ENCODE results near the gene PGLYRP3.

PGLYRP3 gene

GRCh38 chr1:153262462-153263157, 50.1 kb downstream of the PGLYRP3 start:
- TF ChIP-seq ZIC2 (tag by site-specific recombination; IDR thresholded peaks at IDR 0.05): peak; percentile 38
- TF ChIP-seq KLF17 (tag by site-specific recombination; IDR thresholded peaks at IDR 0.05): no peak
- ChIA-PET POLR2A (no interaction called here), CTCF (interaction anchor here (0.6 to 2.1 kb wide), 4 partner anchors 15 to 225 kb away, joined by 3 to 6 read pairs (median 4); no protein-coding TSS in a partner anchor)
- no peaks in the 10 kb centered on the region for H3K4me1 ChIP-seq (ENCODE audit: control insufficient read depth, insufficient read depth, low read length)
- H3K27ac ChIP-seq (ENCODE audit: extremely low read depth, low read depth, low read length): no peak overlapping the region
- no peaks in the 10 kb centered on the region for H3K36me3 ChIP-seq (ENCODE audit: control insufficient read depth in 2 of 2, insufficient read depth in 1 of 2, low read length in 2 of 2)
- no peak overlapping the region for H3K4me3 ChIP-seq (ENCODE audit: low read depth, low read length)
- H3K9me3 ChIP-seq (ENCODE audit: control insufficient read depth, insufficient read depth, low read depth, low read length): no peaks in the 10 kb centered on the region

GRCh38 chr1:153262070-153262366, 50.7 kb downstream of the PGLYRP3 start:
- H3K27ac ChIP-seq (ENCODE audit: extremely low read depth, low read depth, low read length): no peak overlapping the region
- H3K4me1 ChIP-seq (ENCODE audit: control insufficient read depth, insufficient read depth, low read length): no peaks in the 10 kb centered on the region
- no peaks in the 10 kb centered on the region for H3K9me3 ChIP-seq (ENCODE audit: control insufficient read depth, insufficient read depth, low read depth, low read length)
- CTCF ChIA-PET: interaction anchor here (0.6 to 2.1 kb wide), 4 partner anchors 16 to 224 kb away, joined by 3 to 6 read pairs (median 4); no protein-coding TSS in a partner anchor
- H3K4me3 ChIP-seq (ENCODE audit: low read depth, low read length): peak overlapping the region; percentile 46
- H3K36me3 ChIP-seq (ENCODE audit: control insufficient read depth in 2 of 2, insufficient read depth in 1 of 2, low read length in 2 of 2): no peaks in the 10 kb centered on the region
- POLR2A ChIA-PET: no interaction called here
- no peak for TF ChIP-seq MEIS1 (CRISPR knock-in tag; IDR thresholded peaks at IDR 0.05; ENCODE audit: borderline replicate concordance)
- TF ChIP-seq ATF2 (tag by site-specific recombination; IDR thresholded peaks at IDR 0.05; ENCODE audit: low read depth): peak; percentile 82; the same call in 1 of the 2 replicates
- no peak for TF ChIP-seq ZBTB1 (tag by site-specific recombination; IDR thresholded peaks at IDR 0.05)
- no peak for TF ChIP-seq FEZF1 (tag by site-specific recombination; IDR thresholded peaks at IDR 0.05)
- TF ChIP-seq ZNF600 (tag by site-specific recombination; IDR thresholded peaks at IDR 0.05): no peak
- no peak for TF ChIP-seq WT1 (tag by site-specific recombination; IDR thresholded peaks at IDR 0.05)
- TF ChIP-seq ZNF19 (tag by site-specific recombination; IDR thresholded peaks at IDR 0.05; ENCODE audit: low read depth): no peak
- TF ChIP-seq PRDM1 (tag by site-specific recombination; IDR thresholded peaks at IDR 0.05): 0 out of 2 replicates have a peak, but pooled peaks have one; percentile 28
- 0 out of 2 replicates have a peak, but pooled peaks have one; percentile 7 for TF ChIP-seq ZNF777 (tag by site-specific recombination; IDR thresholded peaks at IDR 0.05; ENCODE audit: borderline replicate concordance)
- TF ChIP-seq ZBTB6 (tag by site-specific recombination; IDR thresholded peaks at IDR 0.05): no peak
- no peak for TF ChIP-seq ZNF138 (tag by site-specific recombination; IDR thresholded peaks at IDR 0.05; ENCODE audit: borderline replicate concordance)
- TF ChIP-seq HIC1 (tag by site-specific recombination; IDR thresholded peaks at IDR 0.05): no peak
- no peak for TF ChIP-seq KLF10 (tag by site-specific recombination; IDR thresholded peaks at IDR 0.05)
- no peak for TF ChIP-seq ZBTB11 (tag by site-specific recombination; conservative IDR thresholded peaks at IDR 0.05; ENCODE audit: low read depth)
- peak; percentile 63 for TF ChIP-seq ZNF335 (tag by site-specific recombination; conservative IDR thresholded peaks at IDR 0.05)
- TF ChIP-seq ZNF585B (tag by site-specific recombination; IDR thresholded peaks at IDR 0.05): no peak
- TF ChIP-seq ZSCAN16 (tag by site-specific recombination; IDR thresholded peaks at IDR 0.05): no peak
- TF ChIP-seq ZNF76 (tag by site-specific recombination; IDR thresholded peaks at IDR 0.05; ENCODE audit: borderline replicate concordance, low read depth): no peak
- TF ChIP-seq ZNF2 (tag by site-specific recombination; IDR thresholded peaks at IDR 0.05): no peak
- TF ChIP-seq ZBTB44 (tag by site-specific recombination; IDR thresholded peaks at IDR 0.05): no peak
- TF ChIP-seq ZNF391 (tag by site-specific recombination; IDR thresholded peaks at IDR 0.05; ENCODE audit: borderline replicate concordance, low read depth): no peak
- TF ChIP-seq SP7 (tag by site-specific recombination; IDR thresholded peaks at IDR 0.05): no peak

Measured in HEK293 (cell line).